ENCODE measurements around the gene FBXO28. TPM values are rescaled to one million over a fixed set of nuclear protein-coding genes. Genes with fewer than 3 reads are reported as not detected.
A peak's percentile ranks its signal among the peaks of the same experiment; 100 is the strongest.

Gene FBXO28
- total RNA-seq, 1 donor from 2014 or later, result 32.6 TPM

GRCh38 chr1:224180783-224181452, 67.0 kb downstream of the FBXO28 start:
- Histone ChIP-seq H3K27ac (ENCODE audit: low read depth, low read length) (no peak overlapping the region), H2AFZ (ENCODE audit: low read depth, low read length) (no peak overlapping the region), H3K36me3 (ENCODE audit: insufficient read depth, low read length) (no peaks in the 10 kb centered on the region), H3K4me2 (ENCODE audit: low read length) (no peak overlapping the region), H3K79me2 (ENCODE audit: insufficient read depth, low read length) (peaks cover 28% of the 10 kb centered on the region), H3K4me1 (ENCODE audit: insufficient read depth, low read length) (peaks cover 11% of the 10 kb centered on the region), H4K20me1 (ENCODE audit: insufficient read depth, low read length) (peaks cover 20% of the 10 kb centered on the region), H3K9ac (ENCODE audit: low read length) (no peak overlapping the region), H3K9me3 (ENCODE audit: insufficient read depth, low read depth, low read length) (no peaks in the 10 kb centered on the region), H3K4me3 (ENCODE audit: insufficient read depth, low read depth, low read length) (no peak overlapping the region), H3K27me3 (ENCODE audit: insufficient read depth, low read length) (no peaks in the 10 kb centered on the region)
- no peaks in the 10 kb centered on the region for H3K9me3 Mint-ChIP-seq (ENCODE audit: unreplicated experiment)
- H3K4me3 Mint-ChIP-seq (ENCODE audit: unreplicated experiment), result no peak overlapping the region
- peaks cover 6% of the 10 kb centered on the region for H3K36me3 Mint-ChIP-seq (ENCODE audit: low read depth, unreplicated experiment)
- TF ChIP-seq EZH2 (IDR thresholded peaks at IDR 0.05; ENCODE audit: insufficient read depth, low read length) (no peak), CTCF (IDR thresholded peaks at IDR 0.05; ENCODE audit: insufficient read depth, low read depth, low read length) (no peak)
- H3K4me1 Mint-ChIP-seq (ENCODE audit: low read depth, unreplicated experiment), result peaks cover 6% of the 10 kb centered on the region
- FAIRE-seq (no peak), DNase-seq (ENCODE audit: low read depth) (no peak)
- H3K27me3 Mint-ChIP-seq (ENCODE audit: low read depth, unreplicated experiment), result no peaks in the 10 kb centered on the region
- H3K27ac Mint-ChIP-seq (ENCODE audit: unreplicated experiment), result no peak overlapping the region

- no peak for TF ChIP-seq CTCF (IDR thresholded peaks at IDR 0.05; ENCODE audit: insufficient read depth, low read depth, low read length)
- TF ChIP-seq EZH2 (IDR thresholded peaks at IDR 0.05; ENCODE audit: insufficient read depth, low read length), result no peak
- no peak for FAIRE-seq
- Histone ChIP-seq H2AFZ (ENCODE audit: low read depth, low read length) (no peak overlapping the region), H3K79me2 (ENCODE audit: insufficient read depth, low read length) (peaks cover 33% of the 10 kb centered on the region), H3K27me3 (ENCODE audit: insufficient read depth, low read length) (no peaks in the 10 kb centered on the region), H4K20me1 (ENCODE audit: insufficient read depth, low read length) (peaks cover 23% of the 10 kb centered on the region), H3K4me3 (ENCODE audit: insufficient read depth, low read depth, low read length) (no peak overlapping the region), H3K9me3 (ENCODE audit: insufficient read depth, low read depth, low read length) (no peaks in the 10 kb centered on the region), H3K4me2 (ENCODE audit: low read length) (no peak overlapping the region), H3K27ac (ENCODE audit: low read depth, low read length) (no peak overlapping the region), H3K36me3 (ENCODE audit: insufficient read depth, low read length) (no peaks in the 10 kb centered on the region), H3K9ac (ENCODE audit: low read length) (no peak overlapping the region), H3K4me1 (ENCODE audit: insufficient read depth, low read length) (peaks cover 11% of the 10 kb centered on the region)
- H3K36me3 Mint-ChIP-seq (ENCODE audit: low read depth, unreplicated experiment), result peaks cover 6% of the 10 kb centered on the region
- H3K9me3 Mint-ChIP-seq (ENCODE audit: unreplicated experiment), result no peaks in the 10 kb centered on the region
- H3K4me3 Mint-ChIP-seq (ENCODE audit: unreplicated experiment), result peak overlapping the region; percentile 68
- no peak for DNase-seq (ENCODE audit: low read depth)
- H3K27ac Mint-ChIP-seq (ENCODE audit: unreplicated experiment), result no peak overlapping the region
- peaks cover 6% of the 10 kb centered on the region for H3K4me1 Mint-ChIP-seq (ENCODE audit: low read depth, unreplicated experiment)
- H3K27me3 Mint-ChIP-seq (ENCODE audit: low read depth, unreplicated experiment), result no peaks in the 10 kb centered on the region
Measured at GRCh38 chr1:224181453-224181810, 67.5 kb downstream of the FBXO28 start.

Measured in astrocyte (in vitro differentiated cells and primary cell).